ENCODE results near the gene XPA. TPM values are rescaled to one million over a fixed set of nuclear protein-coding genes. Genes with fewer than 3 reads are reported as not detected.
A peak's percentile ranks its signal among the peaks of the same experiment; 100 is the strongest.

The XPA gene
- total and polyA plus RNA-seq, 2 of the 13 experiments (the other 11 are each of a cell fraction or from before 2014, with no cell fraction given) = 2.3 to 15.2 TPM

GRCh38 chr9:97633859-97634490 is 63.2 kb downstream of the XPA start:
- Histone ChIP-seq H3K27ac (ENCODE audit: extremely low read length, insufficient read depth, low read length) (peak overlapping the region; percentile 98), H3K9ac (ENCODE audit: insufficient read depth, low read depth, low read length) (peak overlapping the region; percentile 97), H3K4me1 (ENCODE audit: insufficient read depth, low read length) (peaks cover 54% of the 10 kb centered on the region), H3K4me3 (replicated peaks in 1 of 3; ENCODE audit: insufficient read depth in 1 of 3, low read depth in 2 of 3, low read length in 3 of 3) (peak overlapping the region; percentile 82 to 89 (median 89)), H3K79me2 (ENCODE audit: insufficient read depth, low read length) (peaks cover 78% of the 10 kb centered on the region), H3K36me3 (replicated peaks in 1 of 2; ENCODE audit: control insufficient read depth in 1 of 2, insufficient read depth in 2 of 2, low read length in 2 of 2) (no peaks in the 10 kb centered on the region), H4K20me1 (ENCODE audit: insufficient read depth, low read length) (peaks cover 8% of the 10 kb centered on the region), H3K27me3 (ENCODE audit: control insufficient read depth in 1 of 2, insufficient read depth in 2 of 2, low read length in 2 of 2) (peaks cover 0 to 8% of the 10 kb centered on the region in 2 experiments; a peak in 1 of 5 replicates), H3K4me2 (ENCODE audit: low read depth, low read length) (peak overlapping the region; percentile 72), H2AFZ (ENCODE audit: low read length) (no peak overlapping the region), H3K9me3 (ENCODE audit: low read length) (no peaks in the 10 kb centered on the region)
- in situ Hi-C loops (cut with HindIII; ENCODE audit: extremely low pct_ligation_motif_present, low pct_unique_long_range_greater_than_20kb) (no loop called here), intact Hi-C loops (cut with micrococcal nuclease; ENCODE audit: unreplicated experiment) (loop anchor here (10.0 kb wide), 1 partner anchor 351 kb away; the partner anchor contains the start of gene ANP32B)
- DNase-seq (ENCODE audit: low spot score) = peak; percentile 3
- ATAC-seq = peak; percentile 4
- ChIA-PET POLR2A (interaction anchor here (1.1 to 2.5 kb wide), 20 partner anchors 9 to 780 kb away, joined by 3 to 20 read pairs (median 7); partner anchors contain the start of genes ANP32B, NANS, TDRD7 and TRMO), CTCF (ENCODE audit: low intra/inter-chr PET ratio, low total read pairs) (no interaction called here)
- FAIRE-seq = no peak
- 1% methylated on average over 25 of the region's 43 CpGs for WGBS (ENCODE audit: low lambda C conversion rate)
- BruUV-seq (replicated peaks) = no TSS peak
- TF ChIP-seq ZFP1 (CRISPR knock-in tag; IDR thresholded peaks at IDR 0.05) (no peak), ELF1 (CRISPR knock-in tag; IDR thresholded peaks at IDR 0.05) (no peak), KAT7 (CRISPR knock-in tag; IDR thresholded peaks at IDR 0.05; ENCODE audit: borderline replicate concordance) (0 out of 2 replicates have a peak, but pooled peaks have one; percentile 20), ZBTB40 (IDR thresholded peaks at IDR 0.05) (no peak), ZBTB40 (CRISPR knock-in tag; IDR thresholded peaks at IDR 0.05) (no peak), ZNF337 (CRISPR knock-in tag; IDR thresholded peaks at IDR 0.05; ENCODE audit: borderline replicate concordance, low read depth) (0 out of 2 replicates have a peak, but pooled peaks have one; percentile 54), SCMH1 (CRISPR knock-in tag; IDR thresholded peaks at IDR 0.05; ENCODE audit: borderline replicate concordance) (no peak), TCF7L2 (IDR thresholded peaks at IDR 0.05; ENCODE audit: low read depth, low read length) (no peak), SNRNP70 (IDR thresholded peaks at IDR 0.05; ENCODE audit: low read depth, low read length) (no peak), PTBP1 (IDR thresholded peaks at IDR 0.05; ENCODE audit: low read depth, low read length, poor library complexity, severe bottlenecking) (peak; percentile 50), ZNF382 (CRISPR knock-in tag; IDR thresholded peaks at IDR 0.05; ENCODE audit: borderline replicate concordance) (no peak), AGO2 (optimal IDR thresholded peaks at IDR 0.05; ENCODE audit: low read depth, low read length) (peak; percentile 63), NONO (IDR thresholded peaks at IDR 0.05) (no peak), NONO (CRISPR knock-in tag; conservative IDR thresholded peaks at IDR 0.05) (no peak)
- TF ChIP-seq, protein P1, sequence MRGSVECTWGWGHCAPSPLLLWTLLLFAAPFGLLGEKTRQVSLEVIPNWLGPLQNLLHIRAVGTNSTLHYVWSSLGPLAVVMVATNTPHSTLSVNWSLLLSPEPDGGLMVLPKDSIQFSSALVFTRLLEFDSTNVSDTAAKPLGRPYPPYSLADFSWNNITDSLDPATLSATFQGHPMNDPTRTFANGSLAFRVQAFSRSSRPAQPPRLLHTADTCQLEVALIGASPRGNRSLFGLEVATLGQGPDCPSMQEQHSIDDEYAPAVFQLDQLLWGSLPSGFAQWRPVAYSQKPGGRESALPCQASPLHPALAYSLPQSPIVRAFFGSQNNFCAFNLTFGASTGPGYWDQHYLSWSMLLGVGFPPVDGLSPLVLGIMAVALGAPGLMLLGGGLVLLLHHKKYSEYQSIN (CRISPR knock-in tag; IDR thresholded peaks at IDR 0.05; ENCODE audit: borderline replicate concordance) = no peak

All from HepG2 (cell line).